HL-60 (cell line): ENCODE measurements around the gene ALDH1L1.

ENCODE experiments used
- DNase-seq, 2 experiments: peaks; one replicate each; pipeline ENCODE4 v3.0.0-alpha.2; 2010 to 2020; ENCODE audit warnings: low read depth in 1 of 2, low spot score in 1 of 2
- H3K27ac ChIP-seq: fragments of 250-450 bp; sonication (Bioruptor Pico); replicated peaks from 2 replicates; pipeline ENCODE4 v1.5.1; 2020; ENCODE audit warnings: mild to moderate bottlenecking, moderate library complexity
- H3K27me3 ChIP-seq: fragments of 250-450 bp; sonication (Bioruptor Pico); 2 replicates; pipeline ENCODE4 v1.5.1; 2021; ENCODE audit warnings: mild to moderate bottlenecking, moderate library complexity; ENCODE audit not compliant: insufficient read depth, poor library complexity, severe bottlenecking
- H3K4me3 ChIP-seq: replicated peaks from 2 replicates; pipeline ENCODE4 v1.5.1; 2011; ENCODE audit warnings: mild to moderate bottlenecking, control low read depth, low read length; ENCODE audit not compliant: insufficient read depth
- CTCF ChIP-seq: IDR thresholded peaks from one replicate; pipeline ENCODE4 v1.5.1; 2011; ENCODE audit warnings: low read length, control low read depth, inconsistent platforms; ENCODE audit not compliant: insufficient read depth
- GABPA ChIP-seq: IDR thresholded peaks from 2 replicates; pipeline ENCODE4 v1.6.1; 2012; ENCODE audit warnings: low read depth
- POLR2AphosphoS5 ChIP-seq: IDR thresholded peaks from 2 replicates; pipeline ENCODE4 v1.6.1; 2012; ENCODE audit warnings: low read depth
- REST ChIP-seq: IDR thresholded peaks from 2 replicates; pipeline ENCODE4 v1.6.1; 2012; ENCODE audit warnings: low read depth; ENCODE audit not compliant: insufficient replicate concordance
- SPI1 ChIP-seq: IDR thresholded peaks from 2 replicates; pipeline ENCODE4 v1.6.1; 2012; ENCODE audit warnings: low read depth, mild to moderate bottlenecking, borderline replicate concordance

Gene ALDH1L1

DNA sequence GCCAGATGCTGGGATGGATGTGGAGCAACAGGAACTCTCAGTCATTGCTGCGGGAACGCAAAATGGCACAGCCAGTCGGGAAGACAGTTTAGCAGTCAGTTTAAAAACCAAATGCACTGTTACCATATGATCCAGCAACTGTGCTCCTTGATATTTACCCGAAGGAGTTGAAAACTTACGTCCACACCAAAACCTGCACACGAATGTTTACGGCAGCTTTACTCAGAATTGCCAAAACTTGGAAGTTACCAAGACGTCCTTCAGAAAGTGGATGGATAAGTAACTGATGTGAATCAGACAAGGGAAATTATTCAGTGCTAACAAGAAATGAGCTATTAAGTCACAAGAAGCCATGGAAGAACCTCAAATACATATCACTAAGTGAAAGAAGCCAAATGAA is 60.4 kb downstream of the ALDH1L1 start:
- no peak overlapping the region for H3K4me3 ChIP-seq
- no peak overlapping the region for H3K27ac ChIP-seq
- H3K27me3 ChIP-seq: no peaks in the 10 kb centered on the region
- no peak for DNase-seq
- TF ChIP-seq REST: no peak
- TF ChIP-seq POLR2AphosphoS5: no peak
- TF ChIP-seq GABPA: no peak
- TF ChIP-seq CTCF: no peak
- no peak for TF ChIP-seq SPI1

- TF ChIP-seq GABPA (no peak), CTCF (no peak), POLR2AphosphoS5 (no peak), SPI1 (no peak), REST (no peak)
- H3K27ac ChIP-seq: no peak overlapping the region
- no peaks in the 10 kb centered on the region for H3K27me3 ChIP-seq
- DNase-seq: no peak
- no peak overlapping the region for H3K4me3 ChIP-seq
Observed at GRCh38 chr3:126119008-126119675, 61.2 kb downstream of the ALDH1L1 start.

DNA sequence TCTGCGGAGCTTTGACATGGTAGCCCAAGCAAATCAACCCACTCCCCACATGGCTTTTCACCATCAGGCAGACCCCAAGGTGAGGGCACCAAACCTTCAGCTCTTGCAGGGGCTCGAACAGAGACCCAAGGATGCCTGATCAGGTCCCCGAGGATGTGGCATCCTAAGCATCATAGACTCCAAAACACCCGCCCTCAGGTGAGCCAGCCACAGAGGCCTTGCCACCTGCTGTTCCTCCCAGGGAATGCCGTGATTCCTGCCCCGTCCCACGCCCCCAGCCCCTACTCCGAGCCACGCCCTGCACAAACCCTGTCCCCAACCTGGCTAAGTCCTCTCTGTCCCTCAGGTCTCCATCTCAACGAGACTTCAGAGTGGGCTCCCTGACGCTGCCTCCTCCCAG is 61.8 kb downstream of the ALDH1L1 start:
- no peak for TF ChIP-seq SPI1
- no peak for TF ChIP-seq GABPA
- no peak for TF ChIP-seq POLR2AphosphoS5
- TF ChIP-seq CTCF: no peak
- no peak for TF ChIP-seq REST
- Histone ChIP-seq H3K4me3 (no peak overlapping the region), H3K27me3 (no peaks in the 10 kb centered on the region), H3K27ac (no peak overlapping the region)
- DNase-seq: no peak
